Central memory CD8-positive, alpha-beta T cell (primary cell): ENCODE results near the gene AQP7.

Experiments used
- ATAC-seq: fragments of 150-1000 bp; cut with Tn5 transposase; replicated peaks from 2 replicates; pipeline ENCODE4 v1.10.0; 2022; ENCODE audit warnings: mild to moderate bottlenecking, moderate FRiP score, moderate number of reproducible peaks; ENCODE audit not compliant: poor library complexity, severe bottlenecking; ENCODE audit errors: extremely low read depth
- DNase-seq, 2 donors: peaks; one replicate each; pipeline ENCODE4 v3.0.0; 2021; ENCODE audit warnings: low spot score in 2 of 2
- H3K27ac Mint-ChIP-seq: one replicate; pipeline ENCODE4 v1.8.0; 2022; ENCODE audit warnings: low read depth, mild to moderate bottlenecking, moderate library complexity, mixed read lengths
- H3K27me3 Mint-ChIP-seq: one replicate; pipeline ENCODE4 v1.8.0; 2022; ENCODE audit warnings: mixed read lengths
- H3K36me3 Mint-ChIP-seq: one replicate; pipeline ENCODE4 v1.8.0; 2022; ENCODE audit warnings: mild to moderate bottlenecking, moderate library complexity, mixed read lengths; ENCODE audit not compliant: insufficient read depth
- H3K4me1 Mint-ChIP-seq: one replicate; pipeline ENCODE4 v1.8.0; 2022; ENCODE audit warnings: mixed read lengths
- H3K4me3 Mint-ChIP-seq: one replicate; pipeline ENCODE4 v1.8.0; 2022; ENCODE audit warnings: mild to moderate bottlenecking, moderate library complexity, mixed read lengths
- H3K9me3 Mint-ChIP-seq: one replicate; pipeline ENCODE4 v1.8.0; 2022; ENCODE audit warnings: mixed read lengths

AQP7 gene

DNA sequence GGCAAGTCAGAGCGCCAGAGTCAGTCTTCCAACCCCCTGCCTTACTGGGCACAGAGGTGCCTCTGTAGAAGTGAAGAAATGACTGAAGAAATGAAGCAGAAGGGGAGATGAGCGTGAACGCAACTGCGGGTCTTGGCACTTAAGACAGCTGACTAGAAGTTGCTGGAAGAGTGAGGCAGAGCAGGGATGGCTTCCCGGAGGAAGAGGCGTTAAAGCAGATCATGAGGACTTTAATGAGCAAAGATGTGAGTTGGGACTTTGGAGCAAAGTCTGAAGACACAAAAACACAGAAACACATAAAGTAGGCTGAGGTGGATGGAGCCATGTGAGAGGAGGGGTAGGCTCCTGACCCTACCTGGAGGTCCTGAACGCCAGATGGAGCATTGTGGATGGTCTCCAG lies 37.8 kb upstream of the AQP7 start:
- Mint-ChIP-seq H3K9me3 (no peaks in the 10 kb centered on the region), H3K27me3 (no peaks in the 10 kb centered on the region), H3K4me3 (no peak overlapping the region), H3K4me1 (peaks cover 9% of the 10 kb centered on the region), H3K36me3 (peaks cover 13% of the 10 kb centered on the region), H3K27ac (no peak overlapping the region)
- DNase-seq (no peak), ATAC-seq (no peak)

DNA sequence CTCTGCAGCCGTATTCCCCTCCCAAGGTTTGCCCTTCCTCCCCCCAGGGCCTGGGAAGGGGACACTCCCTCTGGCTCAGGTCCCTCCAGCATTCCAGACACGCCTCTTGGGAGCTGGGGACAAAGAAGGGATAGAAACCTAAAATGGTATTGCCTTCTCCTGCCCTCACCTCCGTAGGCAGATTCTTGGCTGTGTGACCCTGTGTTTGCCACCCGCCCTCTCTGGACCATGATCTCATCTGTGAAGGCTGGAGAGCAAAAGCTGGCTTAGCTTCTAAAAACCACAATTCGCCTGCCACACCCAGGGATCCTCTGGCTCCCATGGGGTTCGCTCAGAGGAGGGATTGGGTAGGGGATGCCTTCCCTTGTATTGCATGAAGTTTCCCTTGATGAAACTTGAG lies 37.4 kb upstream of the AQP7 start:
- no peaks in the 10 kb centered on the region for H3K27me3 Mint-ChIP-seq
- ATAC-seq = no peak
- H3K4me3 Mint-ChIP-seq = no peak overlapping the region
- no peak overlapping the region for H3K27ac Mint-ChIP-seq
- H3K4me1 Mint-ChIP-seq = peaks cover 4% of the 10 kb centered on the region
- peaks cover 10% of the 10 kb centered on the region for H3K36me3 Mint-ChIP-seq
- no peaks in the 10 kb centered on the region for H3K9me3 Mint-ChIP-seq
- no peak for DNase-seq

DNA sequence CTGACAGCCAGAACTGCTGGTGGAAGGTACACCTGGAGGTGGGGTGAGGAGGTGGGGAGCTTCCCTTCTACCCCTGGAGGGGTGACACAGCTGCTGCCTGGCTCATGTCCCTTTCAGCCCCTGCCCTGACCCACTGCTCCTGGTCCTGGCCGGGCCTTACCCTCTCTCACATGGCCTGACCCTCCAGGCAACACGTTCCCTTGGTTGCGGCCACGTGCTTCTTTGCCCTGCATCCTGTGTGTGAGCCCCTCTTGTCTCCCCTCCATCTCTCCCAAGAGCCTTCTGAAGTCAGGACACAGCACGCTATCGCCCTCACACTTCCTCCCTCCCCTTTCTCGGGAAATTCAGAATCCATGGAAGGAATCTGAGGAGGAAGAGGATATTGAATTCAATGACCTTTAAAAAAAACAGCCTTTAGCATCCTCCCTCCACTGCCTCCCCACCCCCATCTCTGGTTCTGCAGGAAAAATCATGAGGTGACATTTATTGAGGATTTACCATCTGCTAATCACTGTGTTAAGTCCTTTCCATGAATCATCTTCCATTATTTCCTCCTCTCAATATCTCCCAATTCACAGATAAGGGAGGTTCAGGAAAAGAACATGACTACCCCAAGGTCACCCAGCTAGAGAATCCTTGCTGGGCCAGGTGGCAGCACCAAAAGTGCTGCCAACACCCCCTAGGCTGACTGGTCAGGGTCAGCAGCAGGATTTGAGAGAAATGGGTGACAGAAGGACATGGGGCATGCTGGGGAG lies 36.7 kb upstream of the AQP7 start:
- H3K36me3 Mint-ChIP-seq = peaks cover 8% of the 10 kb centered on the region
- no peaks in the 10 kb centered on the region for H3K4me1 Mint-ChIP-seq
- no peak overlapping the region for H3K4me3 Mint-ChIP-seq
- H3K9me3 Mint-ChIP-seq = no peaks in the 10 kb centered on the region
- no peak overlapping the region for H3K27ac Mint-ChIP-seq
- no peaks in the 10 kb centered on the region for H3K27me3 Mint-ChIP-seq
- ATAC-seq (no peak), DNase-seq (no peak)

DNA sequence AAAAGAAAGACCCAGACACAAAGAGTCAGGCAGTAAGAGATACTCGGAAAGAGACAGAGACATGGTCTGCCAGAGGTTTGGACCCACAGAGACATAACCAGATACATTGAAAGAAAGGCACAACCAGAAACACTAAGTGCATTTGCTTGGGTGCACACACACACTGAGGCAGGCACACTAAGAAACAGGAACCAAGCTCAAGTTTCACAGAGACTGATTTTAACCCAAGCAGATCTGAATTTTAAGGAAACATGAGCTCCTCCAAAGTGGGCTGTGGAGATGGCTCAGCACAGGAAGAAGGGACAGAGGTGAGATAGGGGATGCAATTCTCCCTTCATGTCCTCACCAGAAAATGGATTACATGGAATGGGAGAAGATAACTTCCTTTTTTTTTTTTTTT lies 35.5 kb upstream of the AQP7 start:
- Mint-ChIP-seq H3K27me3 (no peaks in the 10 kb centered on the region), H3K4me1 (no peaks in the 10 kb centered on the region), H3K4me3 (no peak overlapping the region), H3K27ac (no peak overlapping the region), H3K36me3 (peaks cover 6% of the 10 kb centered on the region), H3K9me3 (no peaks in the 10 kb centered on the region)
- DNase-seq (no peak), ATAC-seq (no peak)

DNA sequence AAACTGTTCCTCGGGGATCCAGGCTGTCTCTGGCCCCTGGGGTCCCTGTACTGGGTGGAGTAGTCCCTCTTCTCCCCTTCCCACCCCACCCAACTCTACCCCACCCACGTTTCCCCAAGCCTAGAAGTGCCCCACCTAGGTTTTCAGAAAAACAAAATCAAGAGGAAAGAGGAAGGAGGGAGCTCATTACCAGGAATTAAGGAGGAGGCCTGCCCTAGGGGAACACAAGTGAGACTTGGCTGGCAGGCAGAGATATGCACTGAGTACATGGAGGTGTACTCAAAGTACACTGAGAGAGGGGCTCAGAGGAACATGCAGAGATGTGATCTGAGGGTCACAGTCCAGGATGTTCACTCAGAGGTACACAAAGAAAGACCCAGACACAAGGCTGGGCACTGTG lies 34.8 kb upstream of the AQP7 start:
- Mint-ChIP-seq H3K4me3 (no peak overlapping the region), H3K27me3 (no peaks in the 10 kb centered on the region), H3K36me3 (peaks cover 3% of the 10 kb centered on the region), H3K9me3 (no peaks in the 10 kb centered on the region), H3K4me1 (no peaks in the 10 kb centered on the region), H3K27ac (no peak overlapping the region)
- ATAC-seq (no peak), DNase-seq (no peak)

DNA sequence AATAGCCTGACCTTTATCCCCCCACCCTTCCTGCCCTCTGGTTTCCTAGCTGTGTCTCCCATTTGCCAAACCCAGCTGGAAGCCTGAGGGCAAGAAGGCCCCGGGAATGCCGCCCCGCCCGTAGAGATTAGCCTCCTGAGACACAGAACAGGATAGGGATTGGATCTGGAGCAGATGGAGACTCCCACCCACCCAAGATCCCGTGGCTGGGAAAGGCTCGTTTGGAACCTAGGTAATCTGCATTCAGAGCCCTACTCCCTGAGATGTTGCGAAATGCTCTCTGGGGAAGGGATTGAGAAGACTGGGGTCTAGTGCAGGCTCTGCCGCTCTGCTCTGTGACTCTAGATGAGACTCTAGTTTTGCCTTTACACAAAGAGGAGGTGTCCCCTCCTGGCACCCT lies 34.1 kb upstream of the AQP7 start:
- H3K27me3 Mint-ChIP-seq = no peaks in the 10 kb centered on the region
- no peak overlapping the region for H3K27ac Mint-ChIP-seq
- DNase-seq (no peak), ATAC-seq (no peak)
- H3K9me3 Mint-ChIP-seq = no peaks in the 10 kb centered on the region
- no peaks in the 10 kb centered on the region for H3K4me1 Mint-ChIP-seq
- no peak overlapping the region for H3K4me3 Mint-ChIP-seq
- peaks cover 1% of the 10 kb centered on the region for H3K36me3 Mint-ChIP-seq

DNA sequence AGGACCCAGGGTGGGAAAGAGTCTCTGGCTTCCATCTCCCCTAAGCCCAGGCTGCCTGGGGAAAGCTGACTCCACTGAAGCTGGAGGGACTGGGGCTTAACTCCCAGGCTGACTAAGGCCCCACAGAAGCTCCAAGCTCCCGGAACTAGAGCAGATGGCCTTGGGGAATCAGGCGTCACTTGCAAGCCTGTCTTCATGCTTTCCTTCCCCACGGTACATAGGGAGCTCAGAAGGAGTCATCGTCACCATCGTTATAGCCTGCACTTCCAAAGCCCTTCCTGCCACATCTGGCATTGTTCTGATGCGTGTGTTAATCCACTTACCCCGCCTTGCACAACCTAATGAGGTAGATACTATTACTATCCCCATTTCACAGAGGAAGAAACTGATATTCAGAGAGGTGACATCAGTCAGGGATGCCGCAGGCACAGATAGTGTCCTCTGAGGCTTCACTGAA lies 33.5 kb upstream of the AQP7 start:
- no peaks in the 10 kb centered on the region for H3K9me3 Mint-ChIP-seq
- no peaks in the 10 kb centered on the region for H3K4me1 Mint-ChIP-seq
- ATAC-seq (no peak), DNase-seq (no peak)
- no peaks in the 10 kb centered on the region for H3K27me3 Mint-ChIP-seq
- H3K27ac Mint-ChIP-seq = no peak overlapping the region
- no peak overlapping the region for H3K4me3 Mint-ChIP-seq
- H3K36me3 Mint-ChIP-seq = peaks cover 1% of the 10 kb centered on the region

DNA sequence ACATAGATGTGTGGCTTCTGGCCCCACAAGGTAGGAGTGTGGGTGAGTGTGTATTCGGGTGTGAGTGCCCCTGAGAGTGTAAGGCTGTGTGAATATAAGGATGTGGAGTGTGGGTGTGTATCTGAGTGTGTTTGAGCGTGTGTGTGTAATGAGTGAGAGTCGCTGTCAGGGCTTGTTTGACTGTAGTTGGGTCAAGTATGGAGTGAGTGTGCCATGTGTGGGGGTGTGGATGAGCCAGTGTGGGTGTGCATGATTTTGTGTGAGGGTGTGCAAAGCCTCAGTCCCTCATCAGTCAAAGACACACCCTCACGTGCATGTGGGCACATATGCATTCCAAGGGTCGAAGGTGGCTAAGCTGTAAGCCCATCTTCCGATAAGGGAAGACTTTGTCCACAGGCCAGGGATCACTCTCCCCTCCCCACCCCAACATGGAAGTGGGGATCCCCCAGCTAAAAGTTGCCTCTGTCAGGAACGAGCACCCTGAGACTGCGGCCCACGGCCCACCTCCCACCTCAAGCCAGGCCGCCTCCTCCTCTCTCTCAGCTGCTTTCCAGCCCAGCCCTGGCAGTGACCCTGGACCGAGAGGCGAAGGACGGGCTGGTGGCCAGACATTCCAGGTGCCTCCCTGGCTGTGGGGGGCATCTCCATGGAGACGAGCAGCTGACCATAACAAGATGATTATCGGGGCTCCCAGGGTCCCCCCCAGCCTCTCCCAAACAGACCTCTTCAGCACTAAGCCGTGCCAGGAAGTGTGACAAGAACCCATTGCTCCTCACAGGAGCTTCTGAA lies 32.1 kb upstream of the AQP7 start:
- Mint-ChIP-seq H3K9me3 (no peaks in the 10 kb centered on the region), H3K27ac (no peak overlapping the region)

DNA sequence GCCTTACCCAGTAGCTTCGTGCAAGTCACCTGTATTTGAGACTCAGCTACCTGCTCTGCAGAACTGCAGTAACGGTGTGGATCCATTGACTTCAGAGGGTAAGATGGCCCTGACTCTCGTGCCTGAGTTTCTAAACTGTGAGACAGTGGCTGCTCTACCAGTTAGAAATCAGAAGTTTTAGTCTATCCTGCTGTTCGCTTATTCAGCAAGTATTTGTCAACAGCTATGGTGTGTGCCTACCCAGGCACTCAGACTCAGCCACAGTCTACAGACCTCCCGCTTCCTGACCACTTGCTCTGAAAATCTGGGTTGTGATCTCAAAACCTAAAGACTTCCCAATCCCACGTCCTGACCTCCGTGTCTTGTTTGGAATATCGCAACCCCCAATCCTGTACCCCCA lies 31.5 kb upstream of the AQP7 start:
- no peaks in the 10 kb centered on the region for H3K9me3 Mint-ChIP-seq
- no peak for ATAC-seq

More for the DNA sequence above, 32.1 kb upstream of the AQP7 start:
- Mint-ChIP-seq H3K4me1 (no peaks in the 10 kb centered on the region), H3K27me3 (no peaks in the 10 kb centered on the region), H3K4me3 (no peak overlapping the region), H3K36me3 (peaks cover 1% of the 10 kb centered on the region)
- no peak for DNase-seq
- no peak for ATAC-seq

DNA sequence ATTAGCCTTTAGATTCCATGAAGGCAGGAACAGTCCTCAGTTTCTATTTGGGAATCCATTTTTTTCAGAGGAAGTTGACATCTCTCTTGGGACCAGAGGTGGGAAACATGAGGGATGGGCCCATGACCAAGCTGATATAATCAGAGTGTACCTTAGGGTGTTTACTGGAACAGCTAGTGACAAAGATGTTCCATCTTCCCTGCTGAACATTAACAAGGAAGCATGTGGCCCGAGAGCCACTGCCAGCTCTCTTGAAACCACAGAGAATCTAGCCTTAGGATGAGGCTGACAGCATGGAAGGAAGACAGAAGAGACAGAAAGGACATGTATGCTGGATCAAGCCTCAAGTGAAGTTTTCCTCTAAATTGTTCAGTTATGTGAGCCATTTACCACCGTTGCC lies 29.1 kb upstream of the AQP7 start:
- no peaks in the 10 kb centered on the region for H3K27me3 Mint-ChIP-seq
- no peak for DNase-seq
- H3K9me3 Mint-ChIP-seq = no peaks in the 10 kb centered on the region
- ATAC-seq = no peak
- H3K36me3 Mint-ChIP-seq = no peaks in the 10 kb centered on the region
- H3K27ac Mint-ChIP-seq = no peak overlapping the region
- H3K4me1 Mint-ChIP-seq = no peaks in the 10 kb centered on the region
- H3K4me3 Mint-ChIP-seq = no peak overlapping the region

More for the DNA sequence above, 31.5 kb upstream of the AQP7 start:
- no peak for DNase-seq
- Mint-ChIP-seq H3K4me3 (no peak overlapping the region), H3K4me1 (no peaks in the 10 kb centered on the region), H3K36me3 (peaks cover 1% of the 10 kb centered on the region), H3K27me3 (no peaks in the 10 kb centered on the region), H3K27ac (no peak overlapping the region)

DNA sequence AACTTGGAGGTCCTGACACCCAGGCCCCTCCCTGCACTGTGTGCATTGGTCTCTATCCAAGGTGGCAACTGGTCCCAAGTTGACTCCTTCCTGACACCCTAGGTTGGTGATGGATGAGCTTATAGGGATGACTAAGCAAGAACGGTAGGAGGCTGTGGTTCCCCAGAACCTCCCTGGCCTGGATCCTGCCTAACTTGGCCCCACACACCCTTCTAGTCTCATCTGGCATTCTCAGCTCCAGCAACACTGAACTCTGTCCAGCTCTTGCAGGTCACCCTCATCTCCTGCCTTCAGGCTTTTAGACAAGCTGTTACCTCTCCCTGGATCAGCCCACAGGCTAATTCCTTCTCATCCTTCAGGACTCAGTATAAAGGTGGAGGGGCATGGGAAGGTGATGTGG lies 28.6 kb upstream of the AQP7 start:
- no peak for ATAC-seq
- H3K4me1 Mint-ChIP-seq = no peaks in the 10 kb centered on the region

DNA sequence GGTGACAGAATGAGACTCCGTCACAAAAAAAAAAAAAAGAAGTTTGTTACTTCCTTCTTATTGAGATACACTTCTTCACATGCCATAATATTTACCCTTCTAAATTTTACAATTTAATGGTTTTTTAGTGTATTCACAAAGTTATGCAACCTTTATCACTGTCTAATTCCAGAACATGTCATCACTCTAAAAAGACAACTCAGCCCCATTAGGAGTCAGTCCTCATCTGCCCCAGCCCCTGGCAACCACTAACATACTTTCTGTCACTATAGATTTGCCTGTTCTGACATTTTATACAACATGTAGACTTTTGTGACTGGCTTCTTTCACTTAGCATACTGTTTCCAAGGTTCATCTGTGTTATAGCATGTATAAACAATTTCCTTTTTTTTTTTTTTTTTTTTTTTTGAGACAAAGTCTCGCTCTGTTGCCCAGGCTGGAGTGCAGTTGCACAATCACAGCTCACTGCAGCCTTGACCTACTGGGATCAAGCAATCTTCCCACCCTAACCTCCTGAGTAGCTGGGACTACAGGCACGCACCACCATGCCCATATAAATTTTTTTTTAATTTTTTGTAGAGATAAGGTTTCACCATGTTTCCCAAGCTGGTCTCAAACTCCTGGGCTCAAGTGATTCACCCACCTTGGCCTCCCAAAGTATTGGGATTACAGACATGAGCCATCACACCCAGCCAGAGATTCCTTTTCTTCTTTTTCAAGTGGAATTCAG lies 27.1 kb upstream of the AQP7 start:
- ATAC-seq (no peak), DNase-seq (no peak)
- H3K4me1 Mint-ChIP-seq = no peaks in the 10 kb centered on the region
- no peak overlapping the region for H3K4me3 Mint-ChIP-seq
- H3K27ac Mint-ChIP-seq = no peak overlapping the region
- no peaks in the 10 kb centered on the region for H3K9me3 Mint-ChIP-seq
- H3K27me3 Mint-ChIP-seq = no peaks in the 10 kb centered on the region
- H3K36me3 Mint-ChIP-seq = no peaks in the 10 kb centered on the region

More for the DNA sequence above, 28.6 kb upstream of the AQP7 start:
- no peak overlapping the region for H3K4me3 Mint-ChIP-seq
- H3K27me3 Mint-ChIP-seq = no peaks in the 10 kb centered on the region
- H3K36me3 Mint-ChIP-seq = no peaks in the 10 kb centered on the region
- DNase-seq = no peak
- no peaks in the 10 kb centered on the region for H3K9me3 Mint-ChIP-seq
- H3K27ac Mint-ChIP-seq = no peak overlapping the region
